T-helper 17 cell (primary cell): Measurements from ENCODE around the gene TEX26. TPM values are rescaled to one million over a fixed set of nuclear protein-coding genes. Genes with fewer than 3 reads are reported as not detected.

ENCODE experiments used
- ATAC-seq: fragments of 150-1000 bp; cut with Tn5 transposase; 2 replicates; pipeline ENCODE4 v1.10.0; 2021; ENCODE audit warnings: mild to moderate bottlenecking, moderate library complexity
- DNase-seq, 3 donors: peaks; one replicate each; pipeline versions ENCODE4 v3.0.0 to v3.0.0-alpha.2; 2020 to 2021
- H3K9me3 ChIP-seq: one replicate; pipeline ENCODE4 v1.7.0; 2013; ENCODE audit warnings: low read length, mild to moderate bottlenecking; ENCODE audit not compliant: control insufficient read depth, poor library complexity, severe bottlenecking
- H3K27ac Mint-ChIP-seq: one replicate; pipeline ENCODE4 v1.8.0; 2022; ENCODE audit warnings: mild to moderate bottlenecking, moderate library complexity, mixed read lengths
- H3K27me3 Mint-ChIP-seq: one replicate; pipeline ENCODE4 v1.8.0; 2022; ENCODE audit warnings: mixed read lengths
- H3K36me3 Mint-ChIP-seq: one replicate; pipeline ENCODE4 v1.8.0; 2022; ENCODE audit warnings: low read depth, mixed read lengths
- H3K4me1 Mint-ChIP-seq: one replicate; pipeline ENCODE4 v1.8.0; 2022; ENCODE audit warnings: mild to moderate bottlenecking, mixed read lengths
- H3K4me3 Mint-ChIP-seq: one replicate; pipeline ENCODE4 v1.8.0; 2022; ENCODE audit warnings: mild to moderate bottlenecking, moderate library complexity, mixed read lengths
- total RNA-seq, 4 donors: library from RNA in 2 of 4; stranded (reverse) in 2 of 4; gene quantifications; one replicate each; pipeline ENCODE4 v1.2.3 and lab custom pipeline; 2022 to 2026

TEX26 gene
- total RNA-seq, 2 donors from 2014 or later = not detected

GRCh38 chr13:30906411-30907051 is 25.9 kb upstream of the TEX26 start:
- Mint-ChIP-seq H3K27ac (no peak overlapping the region), H3K4me1 (peaks cover 17% of the 10 kb centered on the region), H3K27me3 (peaks cover 53% of the 10 kb centered on the region)

GRCh38 chr13:30907121-30907861 is 25.2 kb upstream of the TEX26 start:
- no peak overlapping the region for H3K27ac Mint-ChIP-seq
- peaks cover 6% of the 10 kb centered on the region for H3K36me3 Mint-ChIP-seq
- no peak overlapping the region for H3K4me3 Mint-ChIP-seq
- DNase-seq (no peak), ATAC-seq (no peak)
- peaks cover 17% of the 10 kb centered on the region for H3K4me1 Mint-ChIP-seq
- H3K9me3 ChIP-seq = no peaks in the 10 kb centered on the region
- peaks cover 56% of the 10 kb centered on the region for H3K27me3 Mint-ChIP-seq

More at GRCh38 chr13:30906411-30907051, 25.9 kb upstream of the TEX26 start:
- Mint-ChIP-seq H3K4me3 (no peak overlapping the region), H3K36me3 (peaks cover 6% of the 10 kb centered on the region)
- no peak for DNase-seq
- ATAC-seq = no peak
- H3K9me3 ChIP-seq = no peaks in the 10 kb centered on the region

GRCh38 chr13:30908416-30908980 is 24.0 kb upstream of the TEX26 start:
- ATAC-seq = no peak
- Mint-ChIP-seq H3K4me3 (no peak overlapping the region), H3K27me3 (peaks cover 51% of the 10 kb centered on the region)

GRCh38 chr13:30910676-30911075 is 21.8 kb upstream of the TEX26 start:
- Mint-ChIP-seq H3K27me3 (peaks cover 56% of the 10 kb centered on the region), H3K36me3 (no peaks in the 10 kb centered on the region), H3K4me1 (peaks cover 14% of the 10 kb centered on the region), H3K27ac (no peak overlapping the region), H3K4me3 (no peak overlapping the region)
- no peak for DNase-seq
- no peaks in the 10 kb centered on the region for H3K9me3 ChIP-seq
- no peak for ATAC-seq

More at GRCh38 chr13:30908416-30908980, 24.0 kb upstream of the TEX26 start:
- Mint-ChIP-seq H3K4me1 (peaks cover 17% of the 10 kb centered on the region), H3K36me3 (peaks cover 6% of the 10 kb centered on the region), H3K27ac (no peak overlapping the region)
- no peak for DNase-seq
- no peaks in the 10 kb centered on the region for H3K9me3 ChIP-seq

GRCh38 chr13:30915691-30916541 is 16.5 kb upstream of the TEX26 start:
- H3K9me3 ChIP-seq = no peaks in the 10 kb centered on the region
- DNase-seq (no peak), ATAC-seq (no peak)
- Mint-ChIP-seq H3K27me3 (peaks cover 68% of the 10 kb centered on the region), H3K4me1 (peaks cover 2% of the 10 kb centered on the region), H3K36me3 (peaks cover 3% of the 10 kb centered on the region), H3K27ac (no peak overlapping the region), H3K4me3 (no peak overlapping the region)

- no peak for ATAC-seq
- Mint-ChIP-seq H3K36me3 (peaks cover 3% of the 10 kb centered on the region), H3K4me1 (peaks cover 2% of the 10 kb centered on the region), H3K27ac (no peak overlapping the region), H3K4me3 (no peak overlapping the region), H3K27me3 (peaks cover 65% of the 10 kb centered on the region)
- H3K9me3 ChIP-seq = no peaks in the 10 kb centered on the region
- no peak for DNase-seq
These were observed 15.5 kb upstream of the TEX26 start for GRCh38 chr13:30916991-30917390.

GRCh38 chr13:30918662-30919405 is 13.6 kb upstream of the TEX26 start:
- H3K27me3 Mint-ChIP-seq = peaks cover 61% of the 10 kb centered on the region
- no peak overlapping the region for H3K27ac Mint-ChIP-seq
- no peaks in the 10 kb centered on the region for H3K9me3 ChIP-seq
- no peak overlapping the region for H3K4me3 Mint-ChIP-seq
- H3K36me3 Mint-ChIP-seq = peaks cover 5% of the 10 kb centered on the region
- H3K4me1 Mint-ChIP-seq = peaks cover 2% of the 10 kb centered on the region
- no peak for DNase-seq
- ATAC-seq = no peak

- no peak overlapping the region for H3K4me3 Mint-ChIP-seq
- peaks cover 5% of the 10 kb centered on the region for H3K36me3 Mint-ChIP-seq
- H3K27me3 Mint-ChIP-seq = peaks cover 46% of the 10 kb centered on the region
- no peaks in the 10 kb centered on the region for H3K9me3 ChIP-seq
- peaks cover under 1% of the 10 kb centered on the region for H3K4me1 Mint-ChIP-seq
- no peak overlapping the region for H3K27ac Mint-ChIP-seq
- ATAC-seq (no peak), DNase-seq (no peak)
These were observed 12.1 kb upstream of the TEX26 start for GRCh38 chr13:30920162-30920909.

GRCh38 chr13:30923418-30923817 is 9.0 kb upstream of the TEX26 start:
- no peak for ATAC-seq
- no peaks in the 10 kb centered on the region for H3K9me3 ChIP-seq
- H3K27ac Mint-ChIP-seq = no peak overlapping the region
- DNase-seq = no peak
- H3K4me3 Mint-ChIP-seq = no peak overlapping the region
- peaks cover 6% of the 10 kb centered on the region for H3K4me1 Mint-ChIP-seq
- peaks cover 25% of the 10 kb centered on the region for H3K27me3 Mint-ChIP-seq
- peaks cover 2% of the 10 kb centered on the region for H3K36me3 Mint-ChIP-seq

GRCh38 chr13:30924721-30925120 is 7.7 kb upstream of the TEX26 start:
- no peak for DNase-seq
- no peak for ATAC-seq
- H3K27me3 Mint-ChIP-seq = peaks cover 32% of the 10 kb centered on the region
- H3K4me3 Mint-ChIP-seq = no peak overlapping the region
- no peak overlapping the region for H3K27ac Mint-ChIP-seq
- H3K9me3 ChIP-seq = no peaks in the 10 kb centered on the region
- peaks cover 6% of the 10 kb centered on the region for H3K4me1 Mint-ChIP-seq
- peaks cover 2% of the 10 kb centered on the region for H3K36me3 Mint-ChIP-seq

GRCh38 chr13:30925429-30925828 is 7.0 kb upstream of the TEX26 start:
- no peak overlapping the region for H3K27ac Mint-ChIP-seq
- H3K4me1 Mint-ChIP-seq = peaks cover 6% of the 10 kb centered on the region
- no peaks in the 10 kb centered on the region for H3K9me3 ChIP-seq
- no peak for DNase-seq
- ATAC-seq = no peak
- H3K27me3 Mint-ChIP-seq = peaks cover 39% of the 10 kb centered on the region
- H3K36me3 Mint-ChIP-seq = peaks cover 2% of the 10 kb centered on the region
- no peak overlapping the region for H3K4me3 Mint-ChIP-seq

- no peak overlapping the region for H3K27ac Mint-ChIP-seq
- ATAC-seq (no peak), DNase-seq (no peak)
- peaks cover 6% of the 10 kb centered on the region for H3K4me1 Mint-ChIP-seq
- H3K4me3 Mint-ChIP-seq = no peak overlapping the region
- peaks cover 2% of the 10 kb centered on the region for H3K36me3 Mint-ChIP-seq
- H3K9me3 ChIP-seq = no peaks in the 10 kb centered on the region
- H3K27me3 Mint-ChIP-seq = peaks cover 38% of the 10 kb centered on the region
These were observed 5.7 kb upstream of the TEX26 start for GRCh38 chr13:30926781-30927180.
